CD4-positive, alpha-beta T cell treated with Interleukin-1 beta for 1 hour (primary cell): ENCODE measurements around the gene ADGRL3.

Experiments
- DNase-seq, 2 donors: peaks; one replicate each; pipeline ENCODE4 v3.0.0-alpha.2; 2020 to 2022

ADGRL3 gene

DNA sequence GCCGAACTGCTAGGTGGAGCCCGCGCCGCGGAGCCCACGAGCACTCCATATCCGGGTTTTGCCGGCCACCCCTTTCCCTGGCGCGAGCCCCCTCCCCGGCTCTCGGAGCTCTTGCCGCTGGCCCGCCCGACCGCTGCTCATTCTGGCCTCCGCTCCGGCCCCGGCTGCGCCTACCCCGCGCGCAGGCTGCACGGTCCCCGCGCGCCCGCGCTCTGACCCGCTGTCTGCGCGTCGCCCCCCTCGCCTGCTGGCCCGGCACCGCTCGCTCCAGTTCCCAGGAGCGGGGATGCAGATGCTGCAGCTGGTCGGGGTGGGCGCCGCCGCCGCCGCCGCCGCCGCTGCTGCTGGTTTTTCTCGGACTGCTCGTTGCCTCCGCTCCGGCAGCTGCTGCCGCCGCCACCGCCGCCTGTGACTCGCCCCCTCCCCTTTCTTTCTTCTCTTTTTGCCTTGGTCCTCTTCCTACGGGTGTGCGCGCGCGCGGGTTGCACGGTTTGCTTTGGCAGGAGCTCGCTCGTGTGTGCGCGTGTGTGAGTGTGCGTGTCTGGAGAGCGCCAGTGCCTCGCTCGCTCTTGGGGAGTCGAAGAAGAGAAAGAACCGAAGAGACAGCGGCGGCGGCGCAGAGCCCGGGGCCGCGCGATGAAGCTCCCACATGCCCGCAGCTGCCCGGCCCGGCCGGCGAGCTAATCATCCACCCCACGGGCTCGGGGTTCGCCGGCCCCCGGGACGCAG, at the start of gene ADGRL3:
Gene ADGRL3, plus strand, starts transcription at position 140 of the 729 bp plus-strand sequence.
- no peak for DNase-seq

DNA sequence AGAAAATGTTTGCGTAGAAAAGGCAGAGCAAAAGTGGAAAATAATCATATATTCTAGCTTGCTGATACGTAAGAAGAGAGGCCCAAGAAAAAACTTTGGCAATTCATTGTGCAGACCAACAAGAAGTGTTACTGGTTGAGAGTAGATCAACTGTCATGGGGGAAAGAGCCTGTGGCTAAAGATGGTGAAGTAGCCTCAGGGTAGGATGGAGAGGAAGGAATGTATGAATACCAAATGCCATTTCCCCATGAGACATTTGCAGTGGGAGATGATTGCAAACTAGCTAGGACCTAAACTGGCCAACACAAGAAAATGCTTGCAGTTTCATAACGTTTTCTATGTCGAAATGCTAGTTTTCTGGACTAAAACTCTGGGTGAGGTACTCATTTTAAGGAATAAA, 47.7 kb upstream of the ADGRL3 start:
- DNase-seq = no peak

DNA sequence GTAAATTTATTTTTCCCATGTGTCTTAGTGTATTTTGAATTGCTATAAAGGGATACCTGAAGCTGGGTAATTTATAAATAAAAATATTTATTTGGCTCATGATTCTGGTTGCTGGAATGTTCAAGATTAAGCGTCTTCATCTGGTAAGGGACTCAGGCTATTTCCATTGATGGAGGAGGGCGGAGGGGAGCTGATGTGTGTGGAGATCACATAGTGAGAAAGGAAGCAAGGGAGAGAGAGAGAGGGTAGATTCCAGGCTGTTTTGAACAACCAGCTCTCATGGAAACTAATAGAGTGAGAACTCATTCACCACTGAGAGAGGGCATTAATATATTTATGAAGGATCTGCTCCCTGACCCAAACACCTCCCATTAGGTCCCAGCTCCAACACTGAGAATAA, 39.6 kb upstream of the ADGRL3 start:
- DNase-seq = no peak

DNA sequence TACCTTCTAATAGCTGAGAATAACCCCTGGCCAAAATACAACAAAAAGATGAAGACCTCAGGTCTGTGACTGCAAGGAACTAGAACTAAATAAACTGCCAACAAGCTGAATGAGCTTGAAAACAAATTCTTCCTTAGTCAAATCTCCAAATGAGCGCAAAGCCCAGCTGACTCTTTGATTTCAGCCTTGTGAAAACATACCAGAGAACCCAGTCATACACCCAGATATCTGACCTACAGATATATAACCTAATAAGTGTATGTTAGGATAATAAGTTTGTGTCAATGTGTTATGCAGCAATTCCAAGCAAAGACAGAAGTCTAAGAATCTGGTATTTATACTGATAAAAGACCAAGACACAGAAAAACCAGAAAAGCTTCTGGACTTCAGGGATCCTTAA, 38.0 kb upstream of the ADGRL3 start:
- DNase-seq = no peak

DNA sequence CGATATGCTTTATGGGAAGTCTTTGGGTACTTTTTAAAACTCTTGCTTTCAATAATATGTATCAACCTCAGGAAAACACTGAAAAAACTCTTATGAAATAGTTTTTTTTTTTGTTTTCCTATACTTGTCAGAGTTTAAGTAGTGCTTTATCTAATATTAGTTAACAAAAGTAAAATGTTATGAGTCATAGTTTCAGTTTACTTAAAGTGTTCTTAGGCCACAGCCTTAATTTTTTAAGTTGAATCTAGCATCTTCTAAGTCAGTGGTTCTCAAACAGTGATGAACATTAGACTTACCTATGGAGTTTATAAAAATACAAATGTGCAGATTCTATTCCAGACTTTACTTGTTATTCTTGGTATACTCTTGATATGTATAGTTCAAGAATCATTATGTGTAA, 26.3 kb upstream of the ADGRL3 start:
- DNase-seq = no peak

DNA sequence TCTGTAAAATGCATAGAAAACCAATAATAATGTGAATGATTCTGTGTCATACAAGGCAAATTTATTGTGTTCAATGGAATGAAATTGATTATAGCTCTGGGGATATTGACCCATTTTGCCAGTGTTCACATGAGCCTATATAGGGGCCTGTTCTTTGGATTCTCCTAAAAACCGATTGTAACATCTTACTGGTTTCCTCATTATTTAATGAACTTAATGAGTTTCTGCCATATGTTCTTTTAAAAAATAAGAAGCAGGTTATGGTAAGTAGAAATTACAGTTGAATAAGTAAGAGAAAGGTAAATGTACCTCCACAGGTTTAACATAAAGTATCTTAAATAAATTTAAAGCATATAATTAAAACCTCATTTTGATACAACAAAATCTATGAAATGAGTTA, 24.6 kb upstream of the ADGRL3 start:
- no peak for DNase-seq

DNA sequence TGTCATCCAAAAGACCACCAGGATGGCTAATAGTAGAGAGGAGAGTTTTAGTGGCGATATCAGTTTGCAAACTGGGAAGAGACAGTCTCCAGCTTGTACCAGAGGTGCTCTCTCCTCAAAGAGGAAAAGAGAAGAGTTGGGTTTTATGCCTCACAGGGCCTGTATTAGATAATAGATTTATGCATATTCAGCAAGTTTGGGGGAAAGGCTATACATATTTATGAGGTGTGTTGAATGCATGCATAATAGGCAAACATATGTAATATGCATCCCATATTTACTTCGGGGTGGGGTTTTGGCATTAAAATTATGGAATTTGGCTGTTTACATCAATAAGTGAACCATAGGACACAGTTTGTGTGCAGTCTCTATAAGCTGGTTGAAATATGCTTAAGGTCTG, 22.8 kb upstream of the ADGRL3 start:
- DNase-seq = no peak

DNA sequence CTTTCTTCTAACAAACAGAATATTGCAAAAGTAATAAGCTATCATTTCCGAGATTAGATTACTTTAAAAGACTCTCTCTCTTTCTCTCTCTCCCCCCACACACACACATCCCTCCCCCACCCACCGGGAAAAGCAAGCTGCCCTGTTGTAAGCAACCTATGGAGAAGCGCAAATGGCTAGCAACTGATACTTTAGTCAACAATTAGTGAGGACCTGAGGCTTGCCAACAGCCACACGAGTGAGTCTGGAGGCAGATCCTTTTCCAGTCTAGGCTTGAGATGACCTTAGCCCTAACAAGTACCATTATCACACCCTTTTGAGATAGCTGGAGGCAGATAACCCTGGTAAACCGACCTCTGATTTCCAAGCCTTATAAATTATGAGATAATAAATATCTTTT, 19.7 kb upstream of the ADGRL3 start:
- DNase-seq = no peak

DNA sequence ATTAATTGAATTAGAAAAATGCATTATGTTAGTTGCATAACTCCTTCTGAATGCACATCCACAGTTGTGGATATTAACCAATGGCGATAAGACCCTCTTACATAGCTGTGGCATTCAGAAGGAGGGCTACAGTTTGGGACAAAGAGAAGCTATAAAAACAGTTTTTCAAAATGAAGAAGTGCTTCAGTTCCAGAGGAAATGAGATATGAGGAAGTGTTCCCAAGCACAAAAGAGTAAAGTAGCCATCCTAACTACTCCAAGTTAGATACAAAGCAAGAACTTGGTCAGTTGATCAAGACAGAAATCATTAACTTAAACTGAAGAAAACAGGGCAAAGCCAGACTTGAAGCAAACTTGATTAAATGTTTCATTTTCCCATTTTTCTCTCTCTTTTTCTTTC, 17.2 kb upstream of the ADGRL3 start:
- DNase-seq = no peak

DNA sequence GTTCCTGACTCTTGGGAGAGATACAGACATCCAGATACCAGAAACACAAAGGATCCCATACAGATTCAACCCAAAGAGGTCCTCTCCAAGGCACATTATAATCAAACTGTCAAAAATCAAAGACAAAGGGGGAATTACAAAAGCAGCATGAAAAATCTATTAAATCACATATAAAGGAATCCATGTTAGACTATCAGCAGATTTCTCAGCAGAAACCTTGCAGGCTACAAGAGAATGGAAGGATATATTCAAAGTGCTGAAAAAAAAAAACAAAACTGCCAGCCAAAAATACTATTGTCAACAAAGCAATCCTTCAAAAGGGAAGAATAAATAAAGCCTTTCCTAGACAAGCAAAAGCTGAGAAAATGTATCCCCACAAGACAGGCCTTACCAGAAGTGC, 14.8 kb upstream of the ADGRL3 start:
- DNase-seq = no peak

DNA sequence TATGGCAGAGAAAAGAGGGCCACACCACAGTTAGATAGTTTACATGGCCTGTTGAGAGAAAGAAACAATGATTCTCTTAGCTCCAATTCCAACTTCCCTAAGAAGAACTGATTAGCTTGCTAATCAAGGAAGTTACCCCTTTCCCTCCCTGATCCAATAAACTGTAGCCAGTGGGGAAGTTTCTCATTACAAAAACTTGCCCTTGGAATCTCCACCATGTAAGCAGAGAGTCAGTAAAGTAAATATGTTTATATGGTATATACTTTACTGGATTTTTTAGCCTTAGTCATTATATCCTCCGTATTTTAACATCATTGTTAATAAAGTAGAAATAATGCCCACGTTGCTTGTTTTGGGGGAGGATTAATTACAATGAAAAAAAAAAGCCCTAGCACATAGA, 7.7 kb upstream of the ADGRL3 start:
- DNase-seq = no peak

DNA sequence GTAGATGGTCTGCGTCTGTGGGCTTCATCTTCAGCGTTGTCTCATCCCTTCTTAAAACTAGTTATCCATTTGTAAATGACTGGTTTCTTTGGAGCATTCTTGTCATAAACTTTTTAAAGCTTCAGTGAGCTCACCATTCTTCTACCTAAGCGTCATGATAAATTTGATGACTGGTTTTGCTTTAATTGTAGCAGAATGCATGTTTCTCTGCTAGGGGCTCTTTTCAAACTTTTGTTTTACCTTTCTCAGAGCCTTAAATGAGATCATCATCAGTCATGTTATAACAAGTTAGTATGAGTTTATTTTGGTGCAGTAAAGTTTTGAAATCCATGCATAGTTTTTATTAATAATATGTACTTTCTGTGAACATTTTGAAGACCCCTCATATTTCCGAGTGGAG, 6.3 kb upstream of the ADGRL3 start:
- no peak for DNase-seq

DNA sequence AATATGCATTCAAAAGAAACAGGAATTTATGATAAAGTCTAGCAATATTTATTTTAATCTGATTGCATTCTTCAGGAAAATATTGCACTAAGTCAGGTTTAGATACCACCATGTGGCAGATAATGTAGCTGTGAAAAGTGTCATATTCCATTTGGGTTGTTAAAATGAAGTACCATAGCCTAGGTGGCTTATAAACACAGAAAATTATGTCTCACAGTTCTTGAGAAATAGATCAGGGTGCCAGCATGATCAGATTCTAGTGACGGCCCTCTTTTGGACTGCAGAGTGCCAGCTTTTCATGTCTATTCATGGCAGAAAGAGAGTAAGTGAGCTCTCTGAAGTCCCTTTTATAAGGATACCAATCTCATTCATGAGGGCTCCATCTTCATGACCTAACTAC, 5.6 kb upstream of the ADGRL3 start:
- no peak for DNase-seq

DNA sequence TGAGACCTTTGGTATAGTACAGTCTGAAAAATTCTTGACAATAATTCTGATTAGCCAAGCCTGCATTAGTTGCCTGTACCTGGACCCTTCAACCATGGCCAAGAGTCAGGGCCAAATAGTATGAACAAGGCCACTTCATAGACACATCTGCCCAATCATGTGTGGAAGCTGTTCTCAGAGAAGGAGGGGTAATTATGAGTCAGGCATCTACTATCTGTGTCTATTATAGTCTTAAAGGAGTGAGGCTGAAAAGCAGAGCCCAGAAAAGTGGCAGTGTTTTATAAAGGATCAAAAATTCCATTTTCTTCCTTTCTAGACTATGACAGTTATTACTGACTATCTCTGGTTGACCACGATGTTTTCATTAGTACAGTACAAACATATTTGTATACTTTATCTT, 5.0 kb upstream of the ADGRL3 start:
- no peak for DNase-seq

DNA sequence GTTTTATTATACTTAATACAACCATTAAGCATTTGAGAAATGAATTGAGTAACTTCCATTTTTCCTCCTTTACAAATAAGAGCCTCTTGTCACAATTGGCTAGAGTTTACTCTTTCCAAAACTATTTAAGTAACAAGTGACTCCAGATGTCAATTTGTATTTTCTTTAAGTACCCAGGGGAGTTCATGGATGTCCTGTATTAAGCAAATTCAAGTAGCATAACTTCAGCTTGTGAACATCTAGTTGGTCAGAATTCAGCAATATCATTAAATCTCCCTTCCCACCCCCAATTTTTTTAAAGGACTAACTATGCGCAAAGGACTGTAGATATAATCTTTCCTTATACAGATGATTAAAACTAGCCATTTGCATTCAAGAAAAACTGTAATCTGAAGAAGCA, 1.4 kb upstream of the ADGRL3 start:
- no peak for DNase-seq

DNA sequence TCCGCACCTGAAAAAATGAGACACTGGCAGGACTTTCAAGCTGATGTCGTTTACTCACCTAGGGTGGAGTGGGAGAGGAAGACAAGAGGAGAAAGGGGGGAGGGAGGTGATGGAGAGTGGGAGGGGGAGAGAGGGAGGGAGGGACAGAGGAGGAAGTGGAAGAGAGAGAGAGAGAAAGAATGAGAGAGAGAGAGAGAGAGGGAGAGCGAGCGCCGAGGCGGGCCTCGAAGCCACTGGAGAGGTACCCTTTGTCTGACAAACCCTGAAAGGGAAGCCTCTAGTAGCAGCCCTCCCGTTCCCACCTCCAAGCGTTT, 296 bp upstream of the ADGRL3 start:
- no peak for DNase-seq

DNA sequence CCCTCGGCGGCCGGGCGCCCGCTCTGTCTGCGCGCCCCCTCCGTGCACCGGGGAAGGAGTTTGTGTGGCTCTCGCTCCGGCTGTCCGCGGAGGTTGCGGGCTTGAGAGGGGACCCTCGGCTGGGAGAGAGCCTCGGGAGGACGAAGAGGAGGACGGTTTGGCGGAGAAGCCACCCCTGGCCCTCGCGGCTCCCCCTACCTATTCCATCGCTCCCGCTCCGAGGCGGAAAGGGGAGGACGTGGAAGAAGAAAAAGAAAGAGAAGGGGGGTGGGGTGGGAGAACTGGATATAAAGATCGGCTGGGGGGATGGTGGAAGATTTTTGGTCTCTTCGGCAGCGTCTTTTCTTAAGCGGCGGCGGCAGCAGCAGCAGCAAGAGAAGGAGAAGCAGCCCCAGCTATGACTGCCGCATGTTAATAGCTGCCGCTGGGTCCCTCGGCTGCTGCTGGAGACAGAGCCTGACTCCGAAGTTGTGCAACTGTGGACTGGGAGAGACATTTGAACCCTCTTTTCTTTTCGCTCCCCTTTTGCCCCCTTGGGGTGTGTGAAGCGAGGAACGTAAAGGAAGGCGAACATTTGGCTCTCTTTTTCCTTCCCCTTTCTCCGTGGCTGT, 895 bp downstream of the ADGRL3 start:
- no peak for DNase-seq

DNA sequence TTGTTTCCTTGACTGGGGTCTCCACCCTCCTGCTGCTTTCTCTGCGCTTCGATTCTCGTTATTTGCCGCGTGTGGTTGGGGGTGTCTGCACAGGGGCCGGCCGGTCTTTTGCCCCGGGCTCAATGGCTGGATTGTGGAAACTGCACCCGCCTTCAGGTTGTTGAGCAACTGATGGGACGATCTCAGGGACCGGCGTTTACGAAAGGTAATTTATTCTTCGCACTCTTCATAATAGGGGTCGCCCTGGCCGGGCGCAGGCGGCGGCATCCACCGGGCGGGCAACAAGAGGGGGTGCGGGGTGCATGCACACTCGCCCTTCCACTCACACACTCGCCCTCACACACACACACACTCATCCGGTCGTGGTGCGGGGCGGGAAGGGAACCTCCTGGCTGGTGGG, 1.4 kb downstream of the ADGRL3 start:
- DNase-seq = no peak

DNA sequence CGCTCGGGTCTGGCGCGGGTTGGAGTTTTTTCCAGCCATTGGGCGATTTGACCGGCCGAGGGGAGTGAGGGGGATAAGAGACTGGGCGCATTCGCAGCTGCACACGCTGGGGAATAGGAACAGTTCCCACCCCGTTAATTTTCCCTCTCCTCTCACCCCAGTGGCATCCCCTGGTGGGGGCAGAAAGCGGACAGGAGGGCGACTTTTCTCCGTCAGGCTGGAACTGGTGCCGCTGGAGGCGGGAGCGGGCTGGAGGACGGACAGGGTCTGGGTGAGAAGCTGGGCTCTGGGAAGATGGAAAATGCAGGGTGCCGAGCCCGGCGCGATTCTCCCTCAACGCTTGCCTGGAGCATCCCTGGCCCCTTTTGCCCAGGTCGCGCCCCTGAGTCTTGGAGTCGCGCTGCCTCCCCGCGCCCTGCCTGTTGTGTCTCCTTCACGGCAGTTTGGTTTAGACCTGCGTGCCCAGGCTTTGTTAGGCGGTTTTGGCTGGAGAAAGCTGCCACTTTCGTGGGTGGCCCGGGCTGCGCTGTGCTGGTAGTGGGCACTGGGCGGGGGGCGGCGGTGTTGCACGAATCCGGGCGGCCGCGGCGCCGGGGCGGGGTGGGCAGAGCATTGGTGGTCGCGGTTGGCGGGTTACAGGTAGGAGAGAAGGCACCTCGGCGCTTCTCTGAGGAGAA, 2.0 kb downstream of the ADGRL3 start:
- no peak for DNase-seq

DNA sequence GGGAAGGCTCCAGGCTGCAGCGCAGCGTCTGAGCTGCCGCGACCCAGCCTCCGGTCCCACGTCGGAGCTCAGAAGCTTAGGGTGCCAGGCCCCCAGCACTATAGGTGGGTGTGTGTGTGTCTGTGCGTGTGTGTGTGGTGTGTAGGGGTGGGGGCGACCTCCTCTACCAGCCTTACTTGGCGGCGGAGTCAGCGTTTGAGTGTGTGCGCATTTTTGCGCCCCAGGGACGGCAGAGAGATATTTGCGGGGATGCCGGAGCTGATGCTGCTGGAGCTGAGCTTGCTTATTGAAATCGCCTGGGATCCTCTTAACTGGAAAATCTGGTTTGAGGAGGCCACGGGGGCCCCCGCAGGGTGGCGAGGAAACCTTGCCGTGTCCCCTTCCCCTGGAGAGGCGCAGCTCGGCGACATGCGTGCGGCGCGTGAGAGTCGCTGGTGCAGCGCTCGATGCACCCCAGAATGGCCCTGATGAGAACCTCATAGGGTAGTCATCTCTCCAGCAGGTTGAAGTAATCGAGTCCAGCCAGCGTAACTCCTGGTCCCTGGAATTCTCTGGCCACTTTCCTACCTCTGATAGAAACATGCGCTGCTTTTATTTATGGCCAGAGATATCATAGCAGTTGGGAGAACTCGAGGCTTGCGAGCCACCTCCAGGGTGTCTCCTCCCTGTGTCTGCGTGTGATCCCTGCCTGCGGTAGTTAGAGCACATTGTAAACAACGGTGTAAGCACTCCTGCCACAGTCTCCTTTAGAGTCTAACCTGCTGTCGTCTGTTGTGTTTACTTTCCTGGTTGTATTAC, 2.7 kb downstream of the ADGRL3 start:
- no peak for DNase-seq

DNA sequence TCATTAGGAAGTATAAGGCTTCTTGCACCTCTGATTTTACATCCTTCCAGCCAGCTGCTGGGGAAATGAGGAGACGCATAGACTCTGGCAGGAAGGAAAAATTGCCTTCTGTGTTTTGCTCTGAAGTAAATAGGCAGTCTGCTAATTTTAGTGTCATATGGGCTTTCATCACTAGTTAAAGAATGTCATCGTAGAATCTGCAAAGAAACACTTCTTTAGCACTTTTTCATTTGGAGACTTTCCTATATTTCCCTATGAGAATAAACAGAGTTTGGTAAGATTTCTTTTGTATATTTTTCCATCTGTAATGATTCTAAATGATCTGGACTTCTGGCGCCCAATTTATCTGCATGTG, 3.3 kb downstream of the ADGRL3 start:
- DNase-seq = no peak

DNA sequence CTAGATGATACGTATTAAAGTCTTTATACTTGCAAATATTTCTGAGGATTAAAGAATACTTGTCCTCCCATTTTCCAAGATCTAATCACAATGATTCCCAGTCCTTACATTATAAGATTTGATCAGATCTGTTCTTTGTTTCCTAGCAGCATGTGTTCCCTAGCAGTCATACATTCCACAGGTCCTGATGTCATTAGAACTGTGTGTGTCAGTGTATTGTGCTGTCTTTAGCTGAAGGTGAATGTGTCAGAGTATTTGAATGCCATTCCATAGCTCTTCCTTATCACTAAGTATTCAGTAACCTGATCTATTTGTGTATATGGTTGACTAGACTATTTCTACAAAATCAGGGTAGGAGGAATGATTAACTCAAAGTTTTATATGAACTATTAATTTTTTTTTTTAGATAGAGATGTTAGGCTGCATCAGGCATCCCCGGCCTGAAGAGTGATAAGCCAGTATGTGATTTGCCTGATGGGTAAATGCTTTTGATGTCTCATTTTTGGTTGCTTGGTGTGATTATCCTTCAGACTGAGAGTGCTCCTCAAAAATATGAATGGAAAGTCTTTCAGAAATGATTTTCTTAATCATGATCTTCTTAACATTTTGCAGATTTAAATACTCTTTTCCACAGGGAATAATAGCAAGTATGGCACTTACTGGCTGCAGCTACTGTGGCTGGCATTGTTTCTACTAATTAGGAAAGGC, 4.4 kb downstream of the ADGRL3 start:
- no peak for DNase-seq

DNA sequence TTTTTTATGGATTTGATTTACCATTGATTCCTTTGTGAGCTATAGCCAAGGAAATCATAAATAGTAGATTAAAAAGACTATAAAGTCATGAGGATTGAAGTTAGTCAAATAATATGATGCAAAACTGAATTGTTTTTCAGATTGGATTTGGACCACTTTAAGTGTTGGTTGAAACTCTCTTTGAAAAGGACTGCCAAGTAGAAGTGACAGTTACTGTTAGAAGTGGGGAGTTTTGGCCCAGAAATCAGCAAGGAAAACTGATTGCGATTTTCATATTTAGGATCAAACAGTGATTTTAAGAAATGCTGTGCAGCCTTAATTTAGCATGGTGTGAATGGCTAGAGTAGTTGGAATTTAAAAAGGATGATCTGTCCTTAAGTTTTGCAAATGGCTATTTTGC, 4.9 kb downstream of the ADGRL3 start:
- DNase-seq = no peak
